ENCODE results near the gene ITGA6. TPM values are rescaled to one million over a fixed set of nuclear protein-coding genes. Genes with fewer than 3 reads are reported as not detected.

Gene ITGA6
- total and polyA plus RNA-seq, 7 donors, result 8.4 to 66.5 (median 14.0) TPM

- peaks cover 0 to 42% (median 15%) of the 10 kb centered on the region in 3 donors for H3K27me3 ChIP-seq
- peak overlapping the region; percentile 33 to 72 (median 66) for H3K27ac ChIP-seq
- TF ChIP-seq POLR2A (IDR thresholded peaks at IDR 0.05) (no peak), POLR2AphosphoS5 (IDR thresholded peaks at IDR 0.05) (no peak), CTCF (IDR thresholded peaks at IDR 0.05) (no peak), EP300 (IDR thresholded peaks at IDR 0.05) (no peak)
- H3K4me1 ChIP-seq, result peaks cover 0 to 17% (median 8%) of the 10 kb centered on the region in 4 donors
- intact Hi-C loops (cut with DNase I), result no loop called here
- no peak for DNase-seq
- no peaks in the 10 kb centered on the region for H3K9me3 ChIP-seq
- 6 to 17% methylated on average over 9 of the region's 9 CpGs for WGBS, 2 donors
- H3K4me3 ChIP-seq, result peak overlapping the region; percentile 39 to 71 (median 57)
- no peaks in the 10 kb centered on the region for H3K36me3 ChIP-seq
Measured at GRCh38 chr2:172428832-172429210, 1.4 kb downstream of the ITGA6 start.

GRCh38 chr2:172429301-172429968, 2.0 kb downstream of the ITGA6 start:
- intact Hi-C loops (cut with DNase I), result no loop called here
- peak overlapping the region; percentile 39 to 71 (median 57) for H3K4me3 ChIP-seq
- WGBS, 2 donors, result 11 to 27% methylated on average over 9 of the region's 9 CpGs
- H3K4me1 ChIP-seq, result peaks cover 0 to 17% (median 8%) of the 10 kb centered on the region in 4 donors
- H3K36me3 ChIP-seq, result no peaks in the 10 kb centered on the region
- DNase-seq, result no peak
- no peaks in the 10 kb centered on the region for H3K9me3 ChIP-seq
- TF ChIP-seq EP300 (IDR thresholded peaks at IDR 0.05) (no peak), POLR2AphosphoS5 (IDR thresholded peaks at IDR 0.05) (no peak), CTCF (IDR thresholded peaks at IDR 0.05) (no peak), POLR2A (IDR thresholded peaks at IDR 0.05) (no peak)
- peak overlapping the region in 3 of 4 donors; percentile 33 to 72 (median 70) for H3K27ac ChIP-seq
- H3K27me3 ChIP-seq, result peaks cover 0 to 37% (median 15%) of the 10 kb centered on the region in 3 donors

- WGBS, 2 donors, result 16 to 59% methylated on average over 1 of the region's 1 CpG
- peaks cover 0 to 31% (median 15%) of the 10 kb centered on the region in 3 donors for H3K27me3 ChIP-seq
- H3K27ac ChIP-seq, result peak overlapping the region in 2 of 4 donors; percentile 70 to 72
- TF ChIP-seq CTCF (IDR thresholded peaks at IDR 0.05) (no peak), POLR2AphosphoS5 (IDR thresholded peaks at IDR 0.05) (no peak), POLR2A (IDR thresholded peaks at IDR 0.05) (no peak), EP300 (IDR thresholded peaks at IDR 0.05) (no peak)
- no peak for DNase-seq
- no peaks in the 10 kb centered on the region for H3K9me3 ChIP-seq
- peak overlapping the region in 2 of 4 donors; percentile 49 to 65 for H3K4me3 ChIP-seq
- H3K36me3 ChIP-seq, result no peaks in the 10 kb centered on the region
- intact Hi-C loops (cut with DNase I), result no loop called here
- peaks cover 0 to 17% (median 8%) of the 10 kb centered on the region in 4 donors for H3K4me1 ChIP-seq
Measured at GRCh38 chr2:172430027-172430426, 2.6 kb downstream of the ITGA6 start.

- TF ChIP-seq EP300 (IDR thresholded peaks at IDR 0.05) (no peak), POLR2A (IDR thresholded peaks at IDR 0.05) (no peak)
- DNase-seq, result no peak
- WGBS, 2 donors, result 22 to 77% methylated on average over 3 of the region's 3 CpGs
- Histone ChIP-seq H3K4me1 (peaks cover 0 to 17% (median 8%) of the 10 kb centered on the region in 4 donors), H3K27me3 (peaks cover 0 to 31% (median 15%) of the 10 kb centered on the region in 3 donors), H3K27ac (no peak overlapping the region), H3K9me3 (no peaks in the 10 kb centered on the region), H3K4me3 (no peak overlapping the region), H3K36me3 (no peaks in the 10 kb centered on the region)
- intact Hi-C loops (cut with DNase I), result no loop called here
Measured at GRCh38 chr2:172430678-172431077, 3.3 kb downstream of the ITGA6 start.

GRCh38 chr2:172431463-172431862, 4.1 kb downstream of the ITGA6 start:
- no peak overlapping the region for H3K27ac ChIP-seq
- peaks cover 0 to 17% (median 8%) of the 10 kb centered on the region in 4 donors for H3K4me1 ChIP-seq
- no peaks in the 10 kb centered on the region for H3K36me3 ChIP-seq
- intact Hi-C loops (cut with DNase I), result no loop called here
- no peaks in the 10 kb centered on the region for H3K9me3 ChIP-seq
- peaks cover 0 to 29% (median 15%) of the 10 kb centered on the region in 3 donors for H3K27me3 ChIP-seq
- TF ChIP-seq POLR2AphosphoS5 (IDR thresholded peaks at IDR 0.05), result no peak
- TF ChIP-seq POLR2A (IDR thresholded peaks at IDR 0.05), result no peak
- TF ChIP-seq EP300 (IDR thresholded peaks at IDR 0.05), result no peak
- TF ChIP-seq CTCF (IDR thresholded peaks at IDR 0.05), result no peak
- WGBS, 2 donors, result 13 to 37% methylated on average over 4 of the region's 4 CpGs
- no peak overlapping the region for H3K4me3 ChIP-seq
- no peak for DNase-seq
